ENCODE measurements around the gene CFDP1. TPM values are rescaled to one million over a fixed set of nuclear protein-coding genes. Genes with fewer than 3 reads are reported as not detected.

Gene CFDP1
- total and polyA plus RNA-seq, 2 of the 13 experiments (the other 11 are each of a cell fraction or from before 2014, with no cell fraction given), result 78.6 to 153 TPM

- TF ChIP-seq, protein P1, sequence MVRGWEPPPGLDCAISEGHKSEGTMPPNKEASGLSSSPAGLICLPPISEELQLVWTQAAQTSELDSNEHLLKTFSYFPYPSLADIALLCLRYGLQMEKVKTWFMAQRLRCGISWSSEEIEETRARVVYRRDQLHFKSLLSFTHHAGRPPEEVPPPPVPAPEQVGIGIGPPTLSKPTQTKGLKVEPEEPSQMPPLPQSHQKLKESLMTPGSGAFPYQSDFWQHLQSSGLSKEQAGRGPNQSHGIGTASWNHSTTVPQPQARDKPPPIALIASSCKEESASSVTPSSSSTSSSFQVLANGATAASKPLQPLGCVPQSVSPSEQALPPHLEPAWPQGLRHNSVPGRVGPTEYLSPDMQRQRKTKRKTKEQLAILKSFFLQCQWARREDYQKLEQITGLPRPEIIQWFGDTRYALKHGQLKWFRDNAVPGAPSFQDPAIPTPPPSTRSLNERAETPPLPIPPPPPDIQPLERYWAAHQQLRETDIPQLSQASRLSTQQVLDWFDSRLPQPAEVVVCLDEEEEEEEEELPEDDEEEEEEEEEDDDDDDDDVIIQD (CRISPR knock-in tag; IDR thresholded peaks at IDR 0.05; ENCODE audit: low read depth), result no peak
- no peak for TF ChIP-seq NR2F6 (IDR thresholded peaks at IDR 0.05)
- no peak for TF ChIP-seq NR2F6 (CRISPR knock-in tag; IDR thresholded peaks at IDR 0.05)
- TF ChIP-seq BATF2 (CRISPR knock-in tag; IDR thresholded peaks at IDR 0.05), result no peak
- TF ChIP-seq ZFP91 (CRISPR knock-in tag; IDR thresholded peaks at IDR 0.05; ENCODE audit: borderline replicate concordance), result no peak; the same call in 1 of the 2 replicates
- TF ChIP-seq ZNF274 (CRISPR knock-in tag; IDR thresholded peaks at IDR 0.05), result no peak
- no peak for TF ChIP-seq NFIB (CRISPR knock-in tag; IDR thresholded peaks at IDR 0.05; ENCODE audit: borderline replicate concordance)
- TF ChIP-seq, protein P2, sequence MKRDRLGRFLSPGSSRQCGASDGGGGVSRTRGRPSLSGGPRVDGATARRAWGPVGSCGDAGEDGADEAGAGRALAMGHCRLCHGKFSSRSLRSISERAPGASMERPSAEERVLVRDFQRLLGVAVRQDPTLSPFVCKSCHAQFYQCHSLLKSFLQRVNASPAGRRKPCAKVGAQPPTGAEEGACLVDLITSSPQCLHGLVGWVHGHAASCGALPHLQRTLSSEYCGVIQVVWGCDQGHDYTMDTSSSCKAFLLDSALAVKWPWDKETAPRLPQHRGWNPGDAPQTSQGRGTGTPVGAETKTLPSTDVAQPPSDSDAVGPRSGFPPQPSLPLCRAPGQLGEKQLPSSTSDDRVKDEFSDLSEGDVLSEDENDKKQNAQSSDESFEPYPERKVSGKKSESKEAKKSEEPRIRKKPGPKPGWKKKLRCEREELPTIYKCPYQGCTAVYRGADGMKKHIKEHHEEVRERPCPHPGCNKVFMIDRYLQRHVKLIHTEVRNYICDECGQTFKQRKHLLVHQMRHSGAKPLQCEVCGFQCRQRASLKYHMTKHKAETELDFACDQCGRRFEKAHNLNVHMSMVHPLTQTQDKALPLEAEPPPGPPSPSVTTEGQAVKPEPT (CRISPR knock-in tag; IDR thresholded peaks at IDR 0.05; ENCODE audit: low read depth), result no peak
- no peak for TF ChIP-seq ZNF530 (CRISPR knock-in tag; IDR thresholded peaks at IDR 0.05; ENCODE audit: low read depth)
Measured at GRCh38 chr16:75262800-75263127, 170.5 kb downstream of the CFDP1 start (continued).

Data from HepG2 (cell line).